ENCODE measurements around the gene SELENOI.
"Not testable (repeated sequence)": the region's sequence is repeated elsewhere in the genome, so short reads cannot be mapped to it uniquely, and the experiment has no call there.

SELENOI gene

DNA sequence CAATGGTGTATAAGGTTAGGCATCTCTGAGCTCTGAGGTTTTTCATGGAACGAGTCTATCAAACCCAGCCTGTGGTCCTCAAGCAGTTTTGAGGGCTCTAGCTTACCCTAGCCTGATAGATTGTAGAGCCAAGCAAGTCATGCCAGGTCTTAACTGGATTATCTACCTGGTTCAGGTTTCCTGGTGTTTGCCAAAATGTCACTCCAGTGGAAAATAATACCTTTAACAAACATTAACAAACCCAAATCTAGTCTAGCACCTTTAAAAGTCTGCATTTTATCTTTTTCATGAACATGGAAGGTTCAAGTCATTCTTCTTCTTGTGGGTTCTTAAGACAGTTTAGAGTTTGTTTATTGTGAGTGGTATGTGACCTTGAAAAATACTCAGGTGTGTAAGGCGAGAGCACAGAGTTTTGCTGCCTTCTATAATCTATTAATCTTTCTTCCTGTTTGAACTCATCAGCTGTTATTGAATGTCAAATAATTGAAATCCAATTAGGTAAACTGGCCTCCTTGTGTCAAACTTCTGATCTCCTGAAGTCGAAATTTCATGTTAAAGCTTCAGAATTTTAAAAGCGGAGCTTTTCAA is 14.0 kb downstream of the SELENOI start:
- DNase-seq (ENCODE audit: low spot score): no peak

DNA sequence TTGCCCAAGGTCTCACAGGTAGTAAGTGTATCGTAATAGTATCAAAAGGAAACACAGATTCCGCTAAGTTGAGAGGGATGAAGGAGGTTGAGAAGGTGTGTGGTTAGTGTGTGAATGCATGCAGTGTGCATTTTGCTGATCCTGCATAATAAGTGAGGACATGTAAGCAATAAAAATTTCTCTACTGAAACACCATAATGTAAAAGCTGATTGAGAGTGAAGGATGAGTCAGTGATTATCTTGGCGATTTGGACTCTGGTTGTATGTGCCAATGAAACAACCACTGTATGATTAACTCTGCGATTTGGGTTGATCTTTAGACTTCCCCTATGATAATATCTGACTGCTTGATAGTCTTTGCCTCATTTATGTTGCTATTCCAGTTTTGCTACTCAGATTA is 17.4 kb downstream of the SELENOI start:
- no peak for DNase-seq (ENCODE audit: low spot score)

DNA sequence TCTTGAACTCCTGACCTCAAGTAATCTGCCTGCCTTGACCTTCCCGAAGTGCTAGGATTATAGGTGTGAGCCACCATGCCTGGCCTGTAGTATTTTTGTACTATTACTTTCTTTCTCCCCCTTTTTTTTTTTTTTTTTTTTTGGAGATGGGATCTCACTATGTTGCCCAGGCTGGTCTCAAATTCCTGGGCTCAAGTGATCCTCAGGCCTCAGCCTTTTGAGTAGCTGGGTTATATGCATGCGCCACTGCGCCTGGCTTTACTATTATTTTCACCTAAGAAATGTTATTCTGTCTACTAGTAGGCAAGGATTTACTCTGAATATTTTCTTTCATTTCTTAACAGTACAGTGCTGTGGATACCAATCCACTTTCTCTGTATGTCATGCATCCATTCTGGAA is 18.0 kb downstream of the SELENOI start:
- DNase-seq (ENCODE audit: low spot score): no peak

DNA sequence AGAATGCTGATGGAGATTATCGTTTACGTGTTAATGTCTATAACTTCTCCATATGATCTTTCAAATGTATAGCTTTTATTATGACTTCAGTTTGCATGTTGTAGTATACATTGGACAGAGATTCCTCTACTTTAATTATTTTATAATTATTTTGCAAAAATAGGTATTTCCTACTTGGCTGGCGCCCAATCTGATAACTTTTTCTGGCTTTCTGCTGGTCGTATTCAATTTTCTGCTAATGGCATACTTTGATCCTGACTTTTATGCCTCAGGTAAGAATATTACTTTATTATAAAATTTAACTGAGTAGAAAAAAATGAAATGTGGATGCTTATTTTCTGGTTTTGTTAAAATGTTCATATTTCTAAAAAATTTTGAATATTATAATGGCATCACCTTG is 18.7 kb downstream of the SELENOI start:
- no peak for DNase-seq (ENCODE audit: low spot score)

DNA sequence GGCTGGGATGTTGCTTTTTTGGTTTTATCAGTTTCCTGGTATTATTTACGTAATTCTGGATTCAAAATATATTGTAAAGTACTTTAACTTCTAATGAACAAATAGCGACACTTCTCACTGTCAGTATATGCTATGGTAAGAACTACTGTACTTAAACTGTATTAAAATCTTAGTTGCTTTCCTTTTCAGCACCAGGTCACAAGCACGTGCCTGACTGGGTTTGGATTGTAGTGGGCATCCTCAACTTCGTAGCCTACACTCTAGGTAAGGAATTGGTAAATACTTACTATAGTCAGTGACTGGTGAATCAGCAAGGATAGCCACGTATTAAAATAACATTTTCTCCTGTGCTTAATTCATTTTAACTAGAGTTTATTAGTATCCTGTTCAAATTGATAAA is 21.0 kb downstream of the SELENOI start:
- no peak for DNase-seq (ENCODE audit: low spot score)

DNA sequence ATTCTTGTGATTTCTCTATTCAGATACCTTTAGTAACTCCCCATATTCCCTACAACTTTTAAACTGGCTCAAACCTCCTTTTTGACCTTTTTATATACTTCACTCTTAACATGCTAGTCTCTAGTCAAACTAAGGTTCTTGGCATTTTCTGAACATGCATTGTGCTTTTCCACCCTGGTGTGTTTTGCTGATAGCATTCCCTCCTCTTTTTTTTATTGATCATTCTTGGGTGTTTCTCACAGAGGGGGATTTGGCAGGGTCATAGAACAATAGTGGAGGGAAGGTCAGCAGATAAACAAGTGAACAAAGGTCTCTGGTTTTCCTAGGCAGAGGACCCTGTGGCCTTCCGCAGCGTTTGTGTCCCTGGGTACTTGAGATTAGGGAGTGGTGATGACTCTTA is 23.7 kb downstream of the SELENOI start:
- not testable (repeated sequence) for DNase-seq (ENCODE audit: low spot score)

DNA sequence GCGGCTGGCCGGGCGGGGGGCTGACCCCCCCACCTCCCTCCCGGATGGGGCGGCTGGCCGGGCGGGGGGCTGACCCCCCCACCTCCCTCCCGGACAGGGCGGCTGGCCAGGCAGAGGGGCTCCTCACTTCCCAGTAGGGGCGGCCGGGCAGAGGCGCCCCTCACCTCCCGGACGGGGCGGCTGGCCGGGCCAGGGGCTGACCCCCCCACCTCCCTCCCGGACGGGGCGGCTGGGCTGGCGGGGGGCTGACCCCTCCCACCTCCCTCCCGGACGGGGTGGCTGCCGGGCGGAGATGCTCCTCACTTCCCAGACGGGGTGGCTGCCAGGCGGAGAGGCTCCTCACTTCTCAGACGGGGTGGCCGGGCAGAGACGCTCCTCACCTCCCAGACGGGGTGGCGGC is 25.0 kb downstream of the SELENOI start:
- not testable (repeated sequence) for DNase-seq (ENCODE audit: low spot score)

DNA sequence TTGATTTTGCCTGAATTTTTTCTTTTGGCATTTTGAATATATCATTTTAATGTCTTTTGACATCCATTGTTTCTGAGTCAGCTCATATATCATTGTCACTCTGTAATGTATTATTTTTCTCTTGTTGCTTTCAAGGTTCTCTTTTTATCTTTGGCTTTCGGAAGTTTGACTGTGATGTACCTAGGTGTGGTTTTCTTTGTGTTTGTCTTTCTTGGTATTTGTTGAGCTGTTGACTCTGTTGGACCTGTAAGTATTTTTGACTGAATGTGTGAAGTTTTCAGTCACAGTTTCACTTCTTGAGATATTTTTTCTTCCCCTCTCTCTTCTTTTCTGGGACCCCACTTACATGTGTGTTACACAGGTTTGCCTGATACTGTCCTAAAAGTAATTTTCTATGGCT is 30.9 kb downstream of the SELENOI start:
- no peak for DNase-seq (ENCODE audit: low spot score)

DNA sequence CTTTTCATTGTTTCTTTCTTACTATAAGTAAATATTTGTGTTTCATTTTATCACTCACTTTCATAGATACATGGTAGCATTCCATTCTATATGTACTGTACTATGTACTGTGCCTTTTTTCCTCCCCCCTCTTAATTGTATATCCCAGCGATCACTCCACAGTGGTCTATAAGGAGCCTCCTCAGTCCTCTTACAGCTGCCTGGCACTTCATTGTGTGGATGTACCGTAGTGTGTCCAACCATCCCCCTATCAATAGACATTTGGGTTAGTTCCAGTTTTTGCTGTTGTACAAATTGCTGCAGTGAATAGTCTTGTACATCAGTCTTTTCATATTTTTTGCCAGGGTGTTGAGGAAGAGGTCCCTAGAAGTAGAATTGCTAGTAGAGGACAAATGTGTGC is 34.3 kb downstream of the SELENOI start:
- DNase-seq (ENCODE audit: low spot score): no peak

DNA sequence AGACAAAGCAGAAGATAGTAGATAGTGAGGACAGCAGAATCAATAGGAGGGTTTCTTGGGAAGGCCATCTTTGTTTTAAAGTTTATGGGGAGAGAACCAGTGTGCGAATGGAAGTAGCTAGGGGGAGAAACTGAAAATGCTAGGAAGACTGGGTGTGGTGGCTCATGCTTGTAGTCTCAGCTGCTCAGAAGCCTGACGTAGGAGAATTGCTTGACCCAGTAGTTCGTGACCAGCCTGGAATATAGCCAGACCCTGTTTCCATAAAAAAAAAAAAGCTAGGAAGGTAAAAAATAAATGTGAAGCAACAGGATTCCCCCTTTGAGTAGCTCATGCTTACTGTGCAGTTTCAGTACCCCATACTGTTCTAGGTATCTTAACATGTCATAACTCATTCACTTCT is 36.6 kb downstream of the SELENOI start:
- DNase-seq (ENCODE audit: low spot score): no peak

DNA sequence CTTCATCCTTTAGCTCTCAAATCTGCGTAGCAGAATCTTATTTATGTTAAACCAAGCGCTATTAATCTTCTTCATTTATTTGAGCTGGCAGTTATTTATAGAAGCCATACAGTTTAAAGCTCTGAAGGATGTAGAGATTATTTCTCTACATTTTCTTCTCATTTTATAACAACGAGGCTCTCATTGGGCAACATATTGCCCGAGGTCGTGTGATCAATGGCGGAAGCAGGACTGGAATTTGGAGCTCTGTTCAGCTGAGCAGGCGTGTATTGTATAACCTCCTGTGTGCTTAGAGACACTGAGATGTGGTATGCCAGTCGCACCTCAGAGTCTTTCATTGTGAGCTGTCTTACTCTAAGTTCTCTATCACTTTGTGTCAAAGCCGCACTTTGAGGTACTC is 38.2 kb downstream of the SELENOI start:
- no peak for DNase-seq (ENCODE audit: low spot score)

DNA sequence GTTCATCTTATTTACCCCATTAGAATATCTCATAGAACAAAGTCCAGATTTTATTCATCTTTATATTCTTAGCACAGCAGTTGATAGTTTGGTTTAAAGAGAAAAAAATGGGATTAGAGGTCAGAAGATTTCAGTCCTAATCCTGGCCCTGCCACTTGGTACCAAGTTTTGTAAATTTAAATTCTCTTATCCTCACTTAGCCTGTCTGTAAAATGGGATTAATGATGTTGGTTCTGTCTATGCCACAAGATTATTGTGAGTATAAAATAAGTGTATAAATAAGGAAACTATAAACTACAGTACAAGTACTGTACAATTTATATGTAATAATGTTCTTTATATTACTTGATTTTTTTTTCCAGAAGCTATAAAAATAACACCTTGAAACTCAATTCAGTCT is 38.7 kb downstream of the SELENOI start:
- no peak for DNase-seq (ENCODE audit: low spot score)

DNA sequence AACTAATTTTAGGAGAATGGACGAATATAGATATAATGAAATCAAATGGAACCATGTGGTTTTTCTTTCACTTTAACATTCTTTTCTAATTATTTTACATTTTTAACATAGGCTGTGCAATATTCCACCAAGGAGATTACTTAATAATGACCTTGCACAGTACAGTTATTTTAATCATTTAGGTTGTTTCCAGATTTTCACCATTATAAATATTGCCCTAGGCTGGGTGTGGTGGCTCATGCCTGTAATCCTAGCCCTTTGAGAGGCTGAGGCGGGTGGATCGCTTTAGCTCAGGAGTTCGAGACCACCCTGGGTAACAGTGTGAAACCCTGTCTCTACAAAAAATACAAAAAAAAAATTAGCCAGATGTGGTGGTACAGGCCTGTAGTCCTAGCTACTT is 41.2 kb downstream of the SELENOI start:
- DNase-seq (ENCODE audit: low spot score): no peak

DNA sequence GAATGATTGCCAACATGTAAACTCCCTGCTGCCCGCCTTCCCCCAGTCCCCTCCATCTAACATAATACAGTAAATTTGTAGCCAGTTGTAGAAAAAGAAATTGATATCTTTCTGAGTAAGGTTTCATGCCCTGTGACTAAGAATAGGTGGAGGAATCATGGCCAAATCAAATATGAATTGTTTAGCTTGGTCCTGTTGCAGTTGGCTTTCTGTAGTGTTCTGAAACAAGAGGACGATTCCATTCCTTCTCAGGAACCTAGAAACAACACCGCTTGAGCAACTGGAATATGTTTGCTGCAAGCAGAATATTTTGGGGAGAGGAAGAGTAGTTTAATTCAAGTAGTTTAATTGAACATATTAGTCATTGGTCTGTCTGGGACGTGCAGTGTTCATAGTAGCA is 48.8 kb downstream of the SELENOI start:
- DNase-seq (ENCODE audit: low spot score): no peak

DNA sequence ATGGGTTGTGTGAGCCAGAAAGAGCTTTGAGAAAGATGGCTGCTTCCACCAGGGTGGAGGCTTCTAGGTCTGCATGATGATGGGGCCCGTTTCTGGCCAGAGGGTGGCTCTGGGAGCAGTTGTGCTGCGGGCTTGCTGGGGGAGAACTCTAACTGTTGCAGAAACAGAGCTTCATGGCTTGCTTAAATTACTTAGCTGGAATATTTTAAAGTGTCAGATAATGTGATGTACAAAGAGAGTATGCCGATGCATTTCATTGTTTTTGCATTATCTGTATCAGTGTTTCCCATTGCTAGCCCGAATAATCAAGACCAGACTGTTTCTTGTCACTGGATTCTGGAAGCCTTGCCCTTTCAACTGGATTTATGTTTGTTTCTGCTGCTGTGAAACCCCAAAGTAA is 49.5 kb downstream of the SELENOI start:
- no peak for DNase-seq (ENCODE audit: low spot score)

DNA sequence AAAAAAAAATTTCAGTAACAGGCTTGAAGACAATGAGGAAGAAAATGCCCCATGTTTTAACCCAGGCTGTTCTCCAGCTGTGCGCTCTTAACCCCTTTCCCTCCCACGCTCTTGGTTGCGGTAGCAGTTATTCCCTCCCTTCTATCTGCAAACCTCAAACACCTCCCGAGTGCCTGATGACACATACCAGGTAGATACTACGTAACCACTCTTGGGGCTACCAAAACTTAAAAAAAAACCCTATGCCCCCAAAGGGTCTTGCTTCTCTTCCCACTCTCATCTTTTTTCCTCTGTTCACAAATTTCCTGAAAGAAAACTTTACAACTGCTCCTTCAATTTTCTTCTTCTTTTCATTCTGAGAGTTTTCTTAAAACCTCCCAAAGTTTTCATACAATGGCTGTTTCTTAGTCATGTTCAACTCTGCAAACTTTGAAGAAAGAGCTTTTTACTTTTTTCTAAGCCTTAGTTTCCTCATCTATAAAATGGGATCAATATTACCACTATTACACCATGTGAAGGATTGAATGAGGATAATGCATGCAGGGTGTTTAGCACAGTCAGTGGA is 50.9 kb downstream of the SELENOI start:
- no peak for DNase-seq (ENCODE audit: low spot score)

DNA sequence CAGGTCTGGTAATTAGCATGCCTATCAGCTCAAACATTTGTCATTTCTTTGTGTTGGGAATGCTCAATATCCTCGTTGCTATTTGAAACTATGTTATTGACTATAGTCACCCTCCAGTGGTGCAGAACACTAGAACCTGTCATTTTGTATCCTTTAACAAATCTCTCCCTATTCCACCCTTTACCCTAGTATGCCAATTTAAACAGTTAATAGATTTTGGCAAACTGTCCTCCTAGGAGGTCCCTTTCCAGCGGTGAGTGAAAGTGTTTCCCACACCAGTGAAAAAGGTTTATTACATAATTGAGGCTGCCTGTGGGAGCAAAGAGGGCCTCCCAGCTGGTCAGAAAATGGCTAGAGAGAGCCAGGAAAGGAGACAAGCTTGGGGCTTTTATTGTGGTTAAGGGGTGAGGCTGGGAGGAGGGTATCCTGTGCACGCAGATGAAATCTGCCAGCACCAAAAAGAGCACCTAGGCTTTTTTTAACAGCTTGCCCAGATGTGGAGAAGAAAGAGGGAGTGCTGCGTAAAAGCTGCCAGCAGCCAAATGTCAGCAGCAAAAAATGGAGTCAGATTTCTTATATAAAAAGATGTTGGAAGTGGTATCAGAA is 53.9 kb downstream of the SELENOI start:
- no peak for DNase-seq (ENCODE audit: low spot score)

DNA sequence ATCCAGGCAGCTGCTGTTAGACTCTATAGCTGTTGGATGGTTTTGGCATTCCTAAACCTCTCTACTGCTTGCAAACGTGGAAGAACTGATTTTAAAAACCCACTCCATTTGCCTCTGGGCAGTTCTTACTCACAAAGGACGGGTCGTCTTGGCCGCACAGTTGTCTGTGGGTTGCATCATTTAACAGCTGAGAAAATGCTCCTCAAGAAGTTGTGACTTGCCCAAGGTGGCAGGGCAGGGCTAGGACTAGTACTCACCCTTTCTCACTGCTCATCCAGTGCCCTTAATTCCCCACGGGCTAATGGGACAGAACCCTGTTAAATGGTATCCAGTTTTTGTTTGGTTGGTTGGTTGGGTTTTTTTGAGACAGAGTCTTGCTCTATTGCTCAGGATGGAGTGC is 54.8 kb downstream of the SELENOI start:
- DNase-seq (ENCODE audit: low spot score): no peak

DNA sequence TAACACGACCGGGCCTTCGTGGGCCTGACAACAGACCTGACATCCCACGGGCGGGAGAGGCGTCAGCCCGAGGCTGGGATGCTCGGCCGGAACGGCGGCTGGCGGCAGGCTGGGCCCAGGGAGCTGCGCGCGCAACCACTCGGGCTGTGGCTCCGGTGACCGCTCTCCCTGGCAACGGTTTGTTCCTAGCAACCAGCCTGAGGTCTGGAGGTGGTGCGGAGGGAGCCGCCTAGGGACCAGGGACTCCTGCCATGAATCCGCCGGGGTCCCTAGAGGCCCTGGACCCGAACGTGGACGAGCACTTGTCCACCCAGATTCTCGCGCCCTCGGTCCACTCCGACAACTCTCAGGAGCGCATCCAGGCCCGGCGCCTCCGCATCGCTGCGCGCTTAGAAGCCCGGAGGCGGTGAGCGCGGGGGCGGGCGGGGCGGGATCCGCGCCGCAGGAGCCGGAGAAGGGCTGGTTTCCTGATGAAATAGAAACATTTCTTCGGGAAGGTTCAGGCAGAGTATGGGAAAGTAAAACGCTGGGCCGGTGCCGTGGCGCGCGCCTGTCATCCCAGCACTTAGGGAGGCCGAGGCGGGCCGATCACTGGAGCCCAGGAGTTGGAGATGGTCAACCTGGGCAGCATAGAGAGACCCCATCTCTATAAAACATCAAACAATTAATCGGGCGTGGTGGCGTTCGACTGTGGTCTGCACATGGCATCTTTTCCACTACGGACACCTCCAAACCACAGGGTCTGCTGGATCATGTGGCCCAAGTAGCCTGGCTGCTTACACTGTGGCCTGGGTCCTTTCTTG is 56.0 kb downstream of the SELENOI start, which contains the start of gene DRC1:
Gene DRC1, plus strand, starts transcription at position 182 of the 803 bp plus-strand sequence. Its CDS starts 70 bp downstream, at position 252.
- peak; percentile 32 for DNase-seq (ENCODE audit: low spot score)

DNA sequence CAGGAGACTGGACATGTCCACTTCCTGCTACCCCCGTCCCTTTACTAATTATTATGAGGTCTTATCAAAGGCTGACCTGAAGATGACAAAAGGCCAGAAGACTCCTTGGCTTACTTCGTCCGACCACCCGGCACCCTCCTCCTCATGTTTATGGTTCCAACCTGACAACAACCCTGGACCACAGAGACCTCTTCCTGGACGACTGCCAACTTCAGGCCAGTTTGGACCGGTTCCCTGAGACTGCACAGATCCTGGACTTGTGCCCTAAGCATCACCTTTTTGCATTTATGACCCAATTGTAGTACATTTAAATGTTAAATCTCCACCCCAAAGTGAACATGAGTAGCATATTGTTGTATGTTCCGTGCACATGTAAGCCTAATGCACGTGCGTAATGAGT is 61.6 kb downstream of the SELENOI start:
- no peak for DNase-seq (ENCODE audit: low spot score)

DNA sequence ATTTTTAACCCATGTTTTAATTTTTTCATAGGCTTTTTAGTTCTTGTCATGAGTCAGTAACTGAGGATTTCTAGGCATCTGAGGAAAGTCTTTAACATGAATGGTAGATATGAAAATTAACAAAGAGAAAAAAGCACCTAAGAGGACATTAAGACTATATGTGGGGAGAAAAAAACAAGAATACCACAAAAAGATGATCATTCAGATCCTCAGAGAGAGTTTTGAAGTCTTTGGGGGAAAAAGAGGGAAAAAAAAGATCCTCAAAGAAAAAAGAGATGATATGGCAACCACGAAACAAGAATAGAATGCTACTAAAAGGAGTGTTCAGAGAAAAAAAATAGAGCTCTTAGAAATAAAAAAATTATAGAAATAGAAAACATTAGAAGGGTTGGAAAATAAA is 63.8 kb downstream of the SELENOI start:
- DNase-seq (ENCODE audit: low spot score): no peak

DNA sequence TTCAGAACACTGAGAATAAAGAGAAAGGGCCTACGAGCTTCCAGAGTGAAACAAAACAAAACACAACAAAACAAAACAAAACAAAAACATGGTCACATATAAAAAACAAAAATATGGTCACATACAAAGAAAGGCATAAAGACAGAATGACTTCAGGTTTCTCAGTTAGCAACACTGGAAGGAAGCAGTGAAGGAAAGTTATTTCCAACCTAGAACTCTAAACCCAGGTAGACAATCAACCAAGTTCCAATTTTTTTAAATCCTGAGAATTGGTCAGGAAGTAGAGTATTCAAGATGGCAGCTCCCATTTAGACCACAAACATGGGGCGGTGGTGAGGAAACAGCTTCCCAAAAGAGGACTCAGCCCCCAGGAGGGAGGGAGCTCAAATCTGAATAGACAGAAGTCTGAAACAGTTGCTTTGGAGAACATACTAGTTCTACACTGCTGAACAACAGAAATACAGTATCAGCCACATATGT is 64.9 kb downstream of the SELENOI start:
- DNase-seq (ENCODE audit: low spot score): no peak

DNA sequence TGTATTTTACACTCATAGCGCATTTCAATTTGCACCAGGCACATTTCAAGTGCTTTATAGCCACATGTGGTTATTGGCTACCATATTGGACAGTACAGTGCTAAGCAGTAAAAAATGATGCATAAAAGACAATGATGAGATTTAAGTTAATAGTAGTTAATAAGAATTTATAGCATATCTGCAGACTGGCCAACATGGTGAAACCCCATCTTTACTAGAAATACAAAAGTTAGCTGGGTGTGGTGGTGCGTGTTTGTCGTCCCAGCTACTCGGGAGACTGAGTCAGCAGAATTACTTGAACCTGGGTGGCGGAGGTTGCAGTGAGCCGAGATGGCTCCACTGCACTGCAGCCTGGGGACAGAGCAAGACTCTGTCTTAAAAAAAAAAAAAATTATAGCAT is 65.5 kb downstream of the SELENOI start:
- DNase-seq (ENCODE audit: low spot score): no peak
